GM12864 (cell line): ENCODE measurements around the gene GARIN6.

Source experiments
- DNase-seq: peaks from one replicate; pipeline ENCODE4 v3.0.0-alpha.2; 2011; ENCODE audit warnings: low read depth
- H3K4me3 ChIP-seq: 2 replicates; pipeline ENCODE4 v1.5.1; 2011; ENCODE audit warnings: mild to moderate bottlenecking, low read depth, low read length, control low read depth
- CTCF ChIP-seq: IDR thresholded peaks from 2 replicates; pipeline ENCODE4 v1.5.1; 2011; ENCODE audit warnings: low read depth, mild to moderate bottlenecking, moderate library complexity, low read length, control low read depth, inconsistent platforms; ENCODE audit errors: missing control alignments

GARIN6 gene

DNA sequence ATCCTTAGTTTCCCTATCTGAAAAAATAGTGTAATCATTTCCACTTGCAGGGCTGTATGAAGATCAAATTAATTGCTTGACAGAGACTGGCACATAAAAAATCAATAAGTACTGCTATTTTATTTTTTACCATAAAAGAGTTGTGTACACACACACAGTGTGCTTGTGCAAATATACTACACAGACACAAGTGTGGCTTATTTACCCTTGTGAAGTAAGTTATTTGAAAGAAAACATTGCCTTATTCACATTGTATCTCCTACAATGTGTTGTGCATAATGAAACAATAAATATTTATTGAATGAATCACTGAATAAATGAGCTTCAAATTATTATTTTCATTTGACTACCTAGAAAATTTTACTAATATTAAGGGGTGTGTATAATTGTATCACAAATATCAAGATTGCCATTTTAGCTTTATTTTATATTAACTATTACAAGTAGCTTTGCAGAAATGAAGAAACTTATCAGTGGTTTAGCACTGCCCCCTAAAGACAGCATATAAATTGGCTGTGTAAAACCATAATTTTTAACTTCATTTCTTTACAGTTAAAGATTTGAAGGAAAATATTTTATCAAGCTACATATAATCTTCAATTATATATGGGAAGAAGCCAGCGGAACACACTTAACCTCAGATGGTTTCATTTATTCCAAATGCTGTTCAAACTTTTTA lies 11.3 kb downstream of the GARIN6 start:
- H3K4me3 ChIP-seq: no peak overlapping the region
- TF ChIP-seq CTCF: no peak
- no peak for DNase-seq

DNA sequence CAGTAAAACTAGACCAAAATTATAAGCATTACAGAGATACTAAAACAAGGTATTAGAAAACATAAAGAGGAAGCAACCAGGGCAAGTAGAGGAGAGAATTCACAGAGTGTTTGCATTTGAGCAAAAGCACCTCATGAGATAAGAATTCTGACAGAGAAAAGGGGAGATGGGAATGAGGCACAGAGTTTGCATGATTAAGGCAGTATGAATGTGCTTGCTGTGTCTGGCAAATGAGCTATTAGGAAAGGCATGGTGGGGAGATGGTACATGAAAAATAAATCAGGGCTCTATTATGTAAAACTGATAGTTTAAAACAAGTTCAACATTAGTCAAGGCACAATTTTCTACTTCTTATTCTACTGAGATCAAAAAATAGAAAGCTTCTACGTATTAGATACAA lies 23.1 kb downstream of the GARIN6 start:
- no peak for DNase-seq
- no peak for TF ChIP-seq CTCF

DNA sequence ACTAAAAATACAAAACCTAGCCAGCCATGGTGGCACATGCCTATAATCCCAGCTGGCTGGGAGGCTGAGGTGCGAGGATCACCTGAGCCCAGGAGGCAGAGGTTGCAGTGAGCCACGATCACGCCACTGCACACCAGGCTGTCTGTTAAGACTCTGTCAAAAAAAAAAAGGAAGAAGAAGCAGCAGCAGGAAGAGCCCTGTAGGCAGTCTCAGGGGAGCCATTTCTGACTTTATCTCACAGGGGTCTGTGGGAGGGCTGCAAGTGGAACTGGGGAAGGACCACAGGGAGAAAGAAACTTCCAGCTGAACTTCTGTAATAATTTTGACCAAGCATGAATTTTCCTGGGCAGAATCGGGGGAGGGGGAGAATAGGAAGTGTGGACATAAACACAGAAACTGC lies 32.7 kb downstream of the GARIN6 start:
- no peak overlapping the region for H3K4me3 ChIP-seq
- no peak for TF ChIP-seq CTCF
- no peak for DNase-seq

More for the DNA sequence above, 23.1 kb downstream of the GARIN6 start:
- no peak overlapping the region for H3K4me3 ChIP-seq

GRCh38 chr12:99686142-99686541 lies 38.6 kb downstream of the GARIN6 start:
- no peak for DNase-seq
- TF ChIP-seq CTCF: no peak
- no peak overlapping the region for H3K4me3 ChIP-seq

DNA sequence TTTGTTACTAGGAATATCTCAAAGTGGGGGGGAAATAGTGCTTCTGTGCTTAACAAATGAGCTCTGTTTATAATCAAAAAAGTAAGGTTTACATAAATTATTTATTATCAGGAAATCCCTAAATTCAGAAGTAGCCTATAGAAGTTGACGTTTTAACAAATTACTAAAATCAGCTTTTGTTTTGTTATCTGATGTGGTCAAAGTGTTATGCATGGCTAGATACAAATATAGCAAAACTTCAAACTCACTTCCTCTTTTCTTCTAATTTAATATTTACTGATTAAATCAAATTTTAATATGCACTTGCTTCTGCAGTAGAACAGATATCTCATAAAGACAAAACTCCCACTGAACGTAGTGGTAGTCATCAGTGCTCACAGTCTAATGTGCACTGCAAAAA lies 47.5 kb downstream of the GARIN6 start:
- DNase-seq: no peak
- no peak overlapping the region for H3K4me3 ChIP-seq

More for the DNA sequence above, 47.5 kb downstream of the GARIN6 start:
- TF ChIP-seq CTCF: no peak
